NT2/D1 (cell line): ENCODE measurements around the gene ZBTB39.
"Not testable (repeated sequence)": the region's sequence is repeated elsewhere in the genome, so short reads cannot be mapped to it uniquely, and the experiment has no call there.

Experiments
- DNase-seq: peaks from one replicate; pipeline ENCODE4 v3.0.0-alpha.2; 2011; ENCODE audit warnings: low read depth, low spot score
- H3K27me3 ChIP-seq: 2 replicates; pipeline ENCODE4 v1.6.0; 2011; ENCODE audit warnings: mild to moderate bottlenecking; ENCODE audit not compliant: insufficient read length, insufficient read depth
- H3K36me3 ChIP-seq: 2 replicates; pipeline ENCODE4 v1.6.1; 2011; ENCODE audit warnings: mild to moderate bottlenecking, low read length, mixed read lengths; ENCODE audit not compliant: insufficient read depth, insufficient read length
- H3K4me1 ChIP-seq: 2 replicates; pipeline ENCODE4 v1.5.1; 2011; ENCODE audit not compliant: insufficient read depth, insufficient read length
- H3K4me3 ChIP-seq: 2 replicates; pipeline ENCODE4 v1.5.1; 2011; ENCODE audit warnings: low read depth; ENCODE audit not compliant: insufficient read length
- H3K9ac ChIP-seq: 2 replicates; pipeline ENCODE4 v1.6.0; 2011; ENCODE audit warnings: low read depth; ENCODE audit not compliant: insufficient read length
- H3K9me3 ChIP-seq: 2 replicates; pipeline ENCODE4 v1.5.1; 2011; ENCODE audit warnings: mild to moderate bottlenecking, low read length; ENCODE audit not compliant: insufficient read depth
- SUZ12 ChIP-seq: IDR thresholded peaks from 2 replicates; pipeline ENCODE4 v1.6.1; 2011; ENCODE audit not compliant: insufficient read length, insufficient read depth; ENCODE audit errors: extremely low read depth
- YY1 ChIP-seq: IDR thresholded peaks from 2 replicates; pipeline ENCODE4 v1.6.1; 2011; ENCODE audit not compliant: insufficient read length, insufficient read depth
- ZNF274 ChIP-seq: IDR thresholded peaks from 2 replicates; pipeline ENCODE4 v1.6.1; 2011; ENCODE audit warnings: mild to moderate bottlenecking, low read depth, low read length

Gene ZBTB39

GRCh38 chr12:57005980-57006808, at the start of gene ZBTB39:
TSS of gene ZBTB39 (minus strand) at chr12:57006546. CDS start at chr12:57004917, 1,629 bp downstream.
- peak; percentile 51 for DNase-seq
- no peaks in the 10 kb centered on the region for H3K27me3 ChIP-seq
- no peak for TF ChIP-seq SUZ12

GRCh38 chr12:57055824-57056223, 49.5 kb upstream of the ZBTB39 start:
- Histone ChIP-seq H3K4me3 (no peak overlapping the region), H3K4me1 (no peaks in the 10 kb centered on the region), H3K36me3 (peaks cover 50% of the 10 kb centered on the region), H3K9ac (no peak overlapping the region), H3K9me3 (no peaks in the 10 kb centered on the region), H3K27me3 (no peaks in the 10 kb centered on the region)
- no peak for DNase-seq
- TF ChIP-seq ZNF274 (no peak), SUZ12 (no peak), YY1 (no peak)

More at GRCh38 chr12:57005980-57006808, at the start of gene ZBTB39:
- Histone ChIP-seq H3K9me3 (peaks cover 5% of the 10 kb centered on the region; the same call in 1 of the 2 replicates), H3K9ac (peak within 1 kb of the TSS; percentile 91), H3K4me3 (peak within 1 kb of the TSS; percentile 83), H3K36me3 (peaks cover 39% of the 10 kb centered on the region), H3K4me1 (no peaks in the 10 kb centered on the region)

GRCh38 chr12:57053901-57054300, 47.6 kb upstream of the ZBTB39 start:
- not testable (repeated sequence) for H3K9me3 ChIP-seq, H3K4me3 ChIP-seq, H3K27me3 ChIP-seq, H3K9ac ChIP-seq, DNase-seq, H3K4me1 ChIP-seq
- peaks cover 31% of the 10 kb centered on the region for H3K36me3 ChIP-seq

- H3K9ac ChIP-seq, H3K27me3 ChIP-seq, H3K9me3 ChIP-seq, DNase-seq, H3K4me1 ChIP-seq, H3K4me3 ChIP-seq: not testable (repeated sequence)
- peaks cover 23% of the 10 kb centered on the region for H3K36me3 ChIP-seq
These were observed 46.8 kb upstream of the ZBTB39 start for GRCh38 chr12:57053146-57053545.

GRCh38 chr12:57051011-57051410, 44.7 kb upstream of the ZBTB39 start:
- no peak for TF ChIP-seq SUZ12
- TF ChIP-seq ZNF274 = no peak
- TF ChIP-seq YY1 = no peak
- DNase-seq = no peak
- H3K36me3 ChIP-seq = peaks cover 3% of the 10 kb centered on the region
- no peaks in the 10 kb centered on the region for H3K4me1 ChIP-seq
- no peaks in the 10 kb centered on the region for H3K27me3 ChIP-seq
- no peak overlapping the region for H3K9ac ChIP-seq
- H3K9me3 ChIP-seq = no peaks in the 10 kb centered on the region
- no peak overlapping the region for H3K4me3 ChIP-seq

- TF ChIP-seq SUZ12 (no peak), YY1 (no peak), ZNF274 (no peak)
- no peak for DNase-seq
- Histone ChIP-seq H3K36me3 (no peaks in the 10 kb centered on the region), H3K9me3 (no peaks in the 10 kb centered on the region), H3K27me3 (no peaks in the 10 kb centered on the region), H3K4me3 (no peak within 1 kb of the TSS), H3K4me1 (no peaks in the 10 kb centered on the region), H3K9ac (no peak within 1 kb of the TSS)
These were observed 43.5 kb upstream of the ZBTB39 start, which contains the start of gene MYO1A for GRCh38 chr12:57049890-57050289. TSS of gene MYO1A (minus strand) at chr12:57050129. CDS start at chr12:57048323, 1,806 bp downstream.

GRCh38 chr12:57049119-57049446, 42.7 kb upstream of the ZBTB39 start:
- Histone ChIP-seq H3K36me3 (no peaks in the 10 kb centered on the region), H3K9me3 (no peaks in the 10 kb centered on the region), H3K27me3 (no peaks in the 10 kb centered on the region), H3K4me3 (no peak overlapping the region), H3K9ac (no peak overlapping the region), H3K4me1 (no peaks in the 10 kb centered on the region)
- TF ChIP-seq YY1 (no peak), SUZ12 (no peak), ZNF274 (no peak)
- DNase-seq = no peak
